ENCODE results near the gene KRT74.

Gene KRT74

DNA sequence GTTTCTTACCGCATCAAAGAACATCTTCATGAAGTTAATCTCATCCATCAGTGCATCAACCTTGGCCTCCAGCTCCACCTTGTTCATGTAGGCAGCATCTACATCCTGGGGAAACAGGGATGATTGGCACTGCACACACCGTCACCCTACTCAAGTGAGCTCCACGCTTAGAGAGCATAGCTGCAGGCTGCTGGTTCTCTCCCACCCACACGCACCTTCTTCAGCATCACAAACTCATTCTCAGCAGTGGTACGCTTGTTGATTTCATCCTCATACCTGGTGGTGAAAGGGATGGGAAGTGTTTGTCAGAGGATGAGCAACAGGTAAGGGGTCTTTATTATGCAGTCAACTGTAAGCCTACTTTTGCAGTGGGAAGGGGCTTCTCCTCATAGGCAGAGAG is 55.8 kb downstream of the KRT74 start:
- H3K4me3 ChIP-seq (ENCODE audit: low read depth in 1 of 2, low read length in 2 of 2), result no peak overlapping the region
- H3K9me3 ChIP-seq (ENCODE audit: insufficient read depth, low read length, severe bottlenecking), result no peaks in the 10 kb centered on the region
- no peak overlapping the region for H3K9ac ChIP-seq (ENCODE audit: low read depth, low read length)
- no peak overlapping the region for H3K27ac ChIP-seq (ENCODE audit: low read length)
- H3K27me3 ChIP-seq (ENCODE audit: insufficient read depth, low read length, poor library complexity), result peaks cover 18% of the 10 kb centered on the region
- no peak for ATAC-seq (ENCODE audit: insufficient read depth, low read depth)
- no peaks in the 10 kb centered on the region for H3K4me1 ChIP-seq (ENCODE audit: insufficient read depth, low read length)
- H3K4me2 ChIP-seq (ENCODE audit: insufficient read depth, low read length), result no peak overlapping the region
- H3K36me3 ChIP-seq (ENCODE audit: insufficient read depth, low read length), result no peaks in the 10 kb centered on the region
- DNase-seq, result no peak
- TF ChIP-seq EZH2 (IDR thresholded peaks at IDR 0.05; ENCODE audit: borderline replicate concordance, low read depth, low read length, severe bottlenecking), result no peak
- TF ChIP-seq, protein P1, sequence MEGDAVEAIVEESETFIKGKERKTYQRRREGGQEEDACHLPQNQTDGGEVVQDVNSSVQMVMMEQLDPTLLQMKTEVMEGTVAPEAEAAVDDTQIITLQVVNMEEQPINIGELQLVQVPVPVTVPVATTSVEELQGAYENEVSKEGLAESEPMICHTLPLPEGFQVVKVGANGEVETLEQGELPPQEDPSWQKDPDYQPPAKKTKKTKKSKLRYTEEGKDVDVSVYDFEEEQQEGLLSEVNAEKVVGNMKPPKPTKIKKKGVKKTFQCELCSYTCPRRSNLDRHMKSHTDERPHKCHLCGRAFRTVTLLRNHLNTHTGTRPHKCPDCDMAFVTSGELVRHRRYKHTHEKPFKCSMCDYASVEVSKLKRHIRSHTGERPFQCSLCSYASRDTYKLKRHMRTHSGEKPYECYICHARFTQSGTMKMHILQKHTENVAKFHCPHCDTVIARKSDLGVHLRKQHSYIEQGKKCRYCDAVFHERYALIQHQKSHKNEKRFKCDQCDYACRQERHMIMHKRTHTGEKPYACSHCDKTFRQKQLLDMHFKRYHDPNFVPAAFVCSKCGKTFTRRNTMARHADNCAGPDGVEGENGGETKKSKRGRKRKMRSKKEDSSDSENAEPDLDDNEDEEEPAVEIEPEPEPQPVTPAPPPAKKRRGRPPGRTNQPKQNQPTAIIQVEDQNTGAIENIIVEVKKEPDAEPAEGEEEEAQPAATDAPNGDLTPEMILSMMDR (IDR thresholded peaks at IDR 0.05; ENCODE audit: borderline replicate concordance, extremely low read depth, low read length, poor library complexity, severe bottlenecking), result no peak
- no peak overlapping the region for H2AFZ ChIP-seq (ENCODE audit: low read depth, low read length)
- H4K20me1 ChIP-seq (ENCODE audit: insufficient read depth, low read length), result no peaks in the 10 kb centered on the region
- no peaks in the 10 kb centered on the region for H3K79me2 ChIP-seq (ENCODE audit: insufficient read depth, low read length)

- H3K4me1 ChIP-seq (ENCODE audit: insufficient read depth, low read length), result no peaks in the 10 kb centered on the region
- no peak for TF ChIP-seq EZH2 (IDR thresholded peaks at IDR 0.05; ENCODE audit: borderline replicate concordance, low read depth, low read length, severe bottlenecking)
- TF ChIP-seq, protein P1 (IDR thresholded peaks at IDR 0.05; ENCODE audit: borderline replicate concordance, extremely low read depth, low read length, poor library complexity, severe bottlenecking), result no peak
- ATAC-seq (ENCODE audit: insufficient read depth, low read depth) (no peak), DNase-seq (no peak)
- H3K79me2 ChIP-seq (ENCODE audit: insufficient read depth, low read length), result no peaks in the 10 kb centered on the region
- peaks cover 15% of the 10 kb centered on the region for H3K27me3 ChIP-seq (ENCODE audit: insufficient read depth, low read length, poor library complexity)
- no peak overlapping the region for H3K9ac ChIP-seq (ENCODE audit: low read depth, low read length)
- H3K4me3 ChIP-seq (ENCODE audit: low read depth in 1 of 2, low read length in 2 of 2), result no peak overlapping the region
- no peak overlapping the region for H2AFZ ChIP-seq (ENCODE audit: low read depth, low read length)
- no peaks in the 10 kb centered on the region for H4K20me1 ChIP-seq (ENCODE audit: insufficient read depth, low read length)
- no peak overlapping the region for H3K27ac ChIP-seq (ENCODE audit: low read length)
- H3K36me3 ChIP-seq (ENCODE audit: insufficient read depth, low read length), result no peaks in the 10 kb centered on the region
- H3K4me2 ChIP-seq (ENCODE audit: insufficient read depth, low read length), result no peak overlapping the region
- no peaks in the 10 kb centered on the region for H3K9me3 ChIP-seq (ENCODE audit: insufficient read depth, low read length, severe bottlenecking)
Observed at GRCh38 chr12:52517005-52517835, 56.4 kb downstream of the KRT74 start.

- no peaks in the 10 kb centered on the region for H3K79me2 ChIP-seq (ENCODE audit: insufficient read depth, low read length)
- no peaks in the 10 kb centered on the region for H4K20me1 ChIP-seq (ENCODE audit: insufficient read depth, low read length)
- H3K9ac ChIP-seq (ENCODE audit: low read depth, low read length), result no peak overlapping the region
- H3K27ac ChIP-seq (ENCODE audit: low read length), result no peak overlapping the region
- TF ChIP-seq EZH2 (IDR thresholded peaks at IDR 0.05; ENCODE audit: borderline replicate concordance, low read depth, low read length, severe bottlenecking), result no peak
- TF ChIP-seq, protein P1 (IDR thresholded peaks at IDR 0.05; ENCODE audit: borderline replicate concordance, extremely low read depth, low read length, poor library complexity, severe bottlenecking), result no peak
- no peak overlapping the region for H2AFZ ChIP-seq (ENCODE audit: low read depth, low read length)
- no peaks in the 10 kb centered on the region for H3K36me3 ChIP-seq (ENCODE audit: insufficient read depth, low read length)
- no peak overlapping the region for H3K4me3 ChIP-seq (ENCODE audit: low read depth in 1 of 2, low read length in 2 of 2)
- no peak for ATAC-seq (ENCODE audit: insufficient read depth, low read depth)
- no peaks in the 10 kb centered on the region for H3K4me1 ChIP-seq (ENCODE audit: insufficient read depth, low read length)
- no peak for DNase-seq
- no peak overlapping the region for H3K4me2 ChIP-seq (ENCODE audit: insufficient read depth, low read length)
- peaks cover 15% of the 10 kb centered on the region for H3K27me3 ChIP-seq (ENCODE audit: insufficient read depth, low read length, poor library complexity)
- H3K9me3 ChIP-seq (ENCODE audit: insufficient read depth, low read length, severe bottlenecking), result no peaks in the 10 kb centered on the region
Observed at GRCh38 chr12:52515927-52516831, 57.5 kb downstream of the KRT74 start.
